Naive thymus-derived CD4-positive, alpha-beta T cell (primary cell): ENCODE data around the gene DBNDD1. TPM values are rescaled to one million over a fixed set of nuclear protein-coding genes. Genes with fewer than 3 reads are reported as not detected.
A peak's percentile ranks its signal among the peaks of the same experiment; 100 is the strongest.
"Not testable (repeated sequence)": the region's sequence is repeated elsewhere in the genome, so short reads cannot be mapped to it uniquely, and the experiment has no call there.

Experiments
- ATAC-seq: fragments of 150-1000 bp; cut with Tn5 transposase; 2 replicates; pipeline ENCODE4 v1.10.0; 2021; ENCODE audit warnings: mild to moderate bottlenecking, moderate library complexity
- CTCF ChIA-PET: fragments of 350-600 bp; sonication (Branson Sonifier 250); formaldehyde crosslinking; loops from one replicate; lab custom pipeline; 2021; ENCODE audit warnings: antibody characterized with exemption; lab: Charles Lee
- POLR2A ChIA-PET: fragments of 350-600 bp; sonication (Branson Sonifier 250); formaldehyde crosslinking; loops from one replicate; lab custom pipeline; 2021; ENCODE audit warnings: antibody characterized with exemption, inconsistent platforms; lab: Charles Lee
- DNase-seq, 9 donors: peaks; one replicate each; pipeline versions ENCODE4 v3.0.0 to v3.0.0-alpha.2; 2020 to 2022; ENCODE audit warnings: mixed read lengths in 1 of 9
- H3K27ac ChIP-seq: one replicate; pipeline ENCODE4 v1.7.0; 2013; ENCODE audit warnings: mild to moderate bottlenecking, low read depth, low read length, moderate library complexity
- H3K27me3 ChIP-seq, 2 donors: one replicate each; pipeline ENCODE4 v1.7.0; 2013; ENCODE audit warnings: low read length in 2 of 2, mild to moderate bottlenecking in 2 of 2, moderate library complexity in 2 of 2; ENCODE audit not compliant: control insufficient read depth in 2 of 2, insufficient read depth in 2 of 2
- H3K36me3 ChIP-seq, 3 experiments: 1 replicate in 2 of 3; 2 replicates in 1 of 3; pipeline ENCODE4 v1.7.0; 2013; ENCODE audit warnings: low read length in 3 of 3, mild to moderate bottlenecking in 3 of 3, moderate library complexity in 1 of 3; ENCODE audit not compliant: insufficient read depth in 3 of 3, control insufficient read depth in 2 of 3
- H3K4me1 ChIP-seq, 2 donors: one replicate each; pipeline ENCODE4 v1.7.0; 2013; ENCODE audit warnings: low read length in 2 of 2, mild to moderate bottlenecking in 2 of 2, moderate library complexity in 1 of 2; ENCODE audit not compliant: control insufficient read depth in 2 of 2, insufficient read depth in 2 of 2
- H3K4me3 ChIP-seq: 2 replicates; pipeline ENCODE4 v1.7.0; 2013; ENCODE audit warnings: mild to moderate bottlenecking, low read length
- H3K9me3 ChIP-seq, 3 experiments: 1 replicate in 2 of 3; 2 replicates in 1 of 3; pipeline ENCODE4 v1.7.0; 2013; ENCODE audit warnings: low read length in 3 of 3; ENCODE audit not compliant: control insufficient read depth in 2 of 3
- H3K27ac Mint-ChIP-seq, 9 donors: one replicate each; pipeline ENCODE4 v1.8.0; 2020 to 2022; ENCODE audit warnings: mixed read lengths in 9 of 9, mild to moderate bottlenecking in 8 of 9, moderate library complexity in 5 of 9, inconsistent platforms in 2 of 9
- H3K27me3 Mint-ChIP-seq, 5 donors: one replicate each; pipeline ENCODE4 v1.8.0; 2021 to 2022; ENCODE audit warnings: mixed read lengths in 5 of 5, mild to moderate bottlenecking in 1 of 5
- H3K36me3 Mint-ChIP-seq, 5 donors: one replicate each; pipeline ENCODE4 v1.8.0; 2020 to 2022; ENCODE audit warnings: mixed read lengths in 5 of 5, mild to moderate bottlenecking in 3 of 5, inconsistent platforms in 1 of 5
- H3K4me1 Mint-ChIP-seq, 7 donors: one replicate each; pipeline ENCODE4 v1.8.0; 2020 to 2022; ENCODE audit warnings: mixed read lengths in 7 of 7, mild to moderate bottlenecking in 3 of 7, inconsistent platforms in 1 of 7
- H3K4me3 Mint-ChIP-seq, 10 donors: one replicate each; pipeline ENCODE4 v1.8.0; 2020 to 2022; ENCODE audit warnings: mild to moderate bottlenecking in 10 of 10, mixed read lengths in 10 of 10, moderate library complexity in 6 of 10, inconsistent platforms in 2 of 10
- H3K9me3 Mint-ChIP-seq, 11 donors: one replicate each; pipeline ENCODE4 v1.8.0; 2020 to 2022; ENCODE audit warnings: mixed read lengths in 11 of 11, mild to moderate bottlenecking in 4 of 11, inconsistent platforms in 1 of 11, moderate library complexity in 1 of 11
- intact Hi-C, 2 donors: fragments of 100-400 bp; cut with micrococcal nuclease; formaldehyde crosslinking; loops; one replicate each; pipeline ENCODE4 v1.15.1; 2023
- polyA plus RNA-seq, 2 donors: library from polyadenylated mRNA; unstranded; fragments of 300-500 nt; fragmentation: Illumina TruSeq; gene quantifications; one replicate each; pipeline ENCODE4 v1.2.3, GENCODE V29; 2021
- total RNA-seq, 6 experiments: library from RNA in 5 of 6; stranded (reverse) in 5 of 6; gene quantifications; 1 replicate in 5 of 6; 2 replicates in 1 of 6; pipeline ENCODE4 v1.2.3 and lab custom pipeline; 2021 to 2026

Gene DBNDD1
- total and polyA plus RNA-seq, 7 experiments from 2014 or later: 0.12 to 20.8 (median 3.1) TPM

GRCh38 chr16:90010676-90011507, 8.4 kb downstream of the DBNDD1 start:
- no peaks in the 10 kb centered on the region for H3K9me3 Mint-ChIP-seq
- H3K4me1 ChIP-seq: peaks cover 13 to 14% of the 10 kb centered on the region in 2 donors
- no peaks in the 10 kb centered on the region for H3K27me3 ChIP-seq
- H3K4me3 Mint-ChIP-seq: peak overlapping the region in 4 of 10 donors; percentile 9 to 93 (median 60)
- H3K27me3 Mint-ChIP-seq: peaks cover 0 to 12% (median 0%) of the 10 kb centered on the region in 5 donors
- no peak overlapping the region for H3K27ac Mint-ChIP-seq
- POLR2A ChIA-PET: interaction anchor here (0.7 kb wide), 1 partner anchor 9 kb away, joined by 3 read pairs; no protein-coding TSS in a partner anchor
- DNase-seq (no peak), ATAC-seq (no peak)
- H3K27ac ChIP-seq: no peak overlapping the region
- H3K4me1 Mint-ChIP-seq: peaks cover 13 to 31% (median 17%) of the 10 kb centered on the region in 7 donors
- H3K4me3 ChIP-seq: no peak overlapping the region
- H3K36me3 Mint-ChIP-seq: no peaks in the 10 kb centered on the region
- CTCF ChIA-PET: interaction anchor here (1.0 kb wide), 1 partner anchor 9 kb away, joined by 3 read pairs; no protein-coding TSS in a partner anchor
- H3K9me3 ChIP-seq: no peaks in the 10 kb centered on the region
- no peaks in the 10 kb centered on the region for H3K36me3 ChIP-seq
- intact Hi-C loops: loop anchor here in 1 of 2 donors (10.0 kb wide), 1 partner anchor 86 kb away; the partner anchor contains the start of gene TUBB3

- Histone ChIP-seq H3K27ac (peak overlapping the region; percentile 42), H3K4me1 (peaks cover 13 to 14% of the 10 kb centered on the region in 2 donors), H3K9me3 (no peaks in the 10 kb centered on the region), H3K27me3 (no peaks in the 10 kb centered on the region), H3K4me3 (peak overlapping the region; percentile 89), H3K36me3 (peaks cover 0 to 4% (median 0%) of the 10 kb centered on the region in 3 experiments)
- ATAC-seq (peak; percentile 40), DNase-seq (no peak)
- Mint-ChIP-seq H3K9me3 (no peaks in the 10 kb centered on the region), H3K4me3 (peak overlapping the region; percentile 70 to 93 (median 87)), H3K36me3 (peaks cover 0 to 3% (median 0%) of the 10 kb centered on the region in 5 donors), H3K27me3 (peaks cover 0 to 7% (median 0%) of the 10 kb centered on the region in 5 donors), H3K27ac (peak overlapping the region; percentile 23 to 86 (median 83)), H3K4me1 (peaks cover 13 to 31% (median 19%) of the 10 kb centered on the region in 7 donors)
- ChIA-PET POLR2A (interaction anchor here (1.4 kb wide), 1 partner anchor 14 kb away, joined by 9 read pairs; no protein-coding TSS in a partner anchor), CTCF (interaction anchor here (0.9 to 1.3 kb wide), 2 partner anchors 9 to 11 kb away, joined by 5 read pairs; partner anchors contain the start of gene DBNDD1)
- intact Hi-C loops: no loop called here
These were observed 9.9 kb downstream of the DBNDD1 start for GRCh38 chr16:90009172-90009899.

GRCh38 chr16:90008708-90009145, 10.5 kb downstream of the DBNDD1 start:
- Mint-ChIP-seq H3K27me3 (peaks cover 0 to 7% (median 0%) of the 10 kb centered on the region in 5 donors), H3K4me3 (peak overlapping the region; percentile 70 to 93 (median 87)), H3K9me3 (no peaks in the 10 kb centered on the region), H3K36me3 (peaks cover 0 to 3% (median 0%) of the 10 kb centered on the region in 5 donors), H3K4me1 (peaks cover 13 to 31% (median 19%) of the 10 kb centered on the region in 7 donors), H3K27ac (peak overlapping the region; percentile 38 to 86 (median 83))
- intact Hi-C loops: no loop called here
- peak overlapping the region; percentile 89 for H3K4me3 ChIP-seq
- peaks cover 13 to 14% of the 10 kb centered on the region in 2 donors for H3K4me1 ChIP-seq
- H3K36me3 ChIP-seq: peaks cover 0 to 4% (median 0%) of the 10 kb centered on the region in 3 experiments
- H3K27ac ChIP-seq: peak overlapping the region; percentile 42
- no peaks in the 10 kb centered on the region for H3K9me3 ChIP-seq
- ATAC-seq (peak; percentile 95), DNase-seq (peak in 8 of 9 donors; percentile 44 to 73 (median 70))
- no peaks in the 10 kb centered on the region for H3K27me3 ChIP-seq
- CTCF ChIA-PET: interaction anchor here (0.9 to 1.3 kb wide), 2 partner anchors 10 to 12 kb away, joined by 5 read pairs; partner anchors contain the start of gene DBNDD1
- POLR2A ChIA-PET: interaction anchor here (0.8 to 1.4 kb wide), 2 partner anchors 9 to 14 kb away, joined by 4 to 9 read pairs; no protein-coding TSS in a partner anchor

GRCh38 chr16:90007635-90008234, 11.5 kb downstream of the DBNDD1 start:
- peaks cover 13 to 31% (median 19%) of the 10 kb centered on the region in 7 donors for H3K4me1 Mint-ChIP-seq
- DNase-seq, H3K9me3 ChIP-seq, H3K27me3 Mint-ChIP-seq, H3K27ac ChIP-seq, H3K4me3 ChIP-seq, H3K27me3 ChIP-seq, POLR2A ChIA-PET, intact Hi-C loops, H3K36me3 Mint-ChIP-seq, H3K9me3 Mint-ChIP-seq, H3K36me3 ChIP-seq, ATAC-seq: not testable (repeated sequence)
- H3K4me1 ChIP-seq: peaks cover 13 to 14% of the 10 kb centered on the region in 2 donors
- peak overlapping the region in 7 of 10 donors; percentile 16 to 75 (median 54) for H3K4me3 Mint-ChIP-seq
- H3K27ac Mint-ChIP-seq: peak overlapping the region in 4 of 9 donors; percentile 28 to 78 (median 60)
- CTCF ChIA-PET: interaction anchor here (0.5 kb wide), 1 partner anchor 149 kb away, joined by 3 read pairs; no protein-coding TSS in a partner anchor

GRCh38 chr16:90007015-90007414, 12.2 kb downstream of the DBNDD1 start:
- peaks cover 13 to 14% of the 10 kb centered on the region in 2 donors for H3K4me1 ChIP-seq
- CTCF ChIA-PET: interaction anchor here (0.5 kb wide), 1 partner anchor 148 kb away, joined by 3 read pairs; no protein-coding TSS in a partner anchor
- no peaks in the 10 kb centered on the region for H3K27me3 ChIP-seq
- POLR2A ChIA-PET: no interaction called here
- peak overlapping the region in 6 of 10 donors; percentile 36 to 75 (median 50) for H3K4me3 Mint-ChIP-seq
- ATAC-seq: no peak
- intact Hi-C loops: no loop called here
- peak overlapping the region in 3 of 9 donors; percentile 28 to 73 (median 47) for H3K27ac Mint-ChIP-seq
- no peak for DNase-seq
- H3K4me3 ChIP-seq: no peak overlapping the region
- H3K9me3 ChIP-seq: no peaks in the 10 kb centered on the region
- H3K36me3 Mint-ChIP-seq: peaks cover 0 to 3% (median 0%) of the 10 kb centered on the region in 5 donors
- H3K36me3 ChIP-seq: peaks cover 0 to 4% (median 0%) of the 10 kb centered on the region in 3 experiments
- H3K27me3 Mint-ChIP-seq: peaks cover 0 to 5% (median 0%) of the 10 kb centered on the region in 5 donors
- no peak overlapping the region for H3K27ac ChIP-seq
- H3K4me1 Mint-ChIP-seq: peaks cover 13 to 31% (median 19%) of the 10 kb centered on the region in 7 donors
- no peaks in the 10 kb centered on the region for H3K9me3 Mint-ChIP-seq
